ENCODE results near the gene EXOC6B. TPM values are rescaled to one million over a fixed set of nuclear protein-coding genes. Genes with fewer than 3 reads are reported as not detected.

Gene EXOC6B
- total RNA-seq, 1 experiment from 2014 or later = 34.3 TPM

DNA sequence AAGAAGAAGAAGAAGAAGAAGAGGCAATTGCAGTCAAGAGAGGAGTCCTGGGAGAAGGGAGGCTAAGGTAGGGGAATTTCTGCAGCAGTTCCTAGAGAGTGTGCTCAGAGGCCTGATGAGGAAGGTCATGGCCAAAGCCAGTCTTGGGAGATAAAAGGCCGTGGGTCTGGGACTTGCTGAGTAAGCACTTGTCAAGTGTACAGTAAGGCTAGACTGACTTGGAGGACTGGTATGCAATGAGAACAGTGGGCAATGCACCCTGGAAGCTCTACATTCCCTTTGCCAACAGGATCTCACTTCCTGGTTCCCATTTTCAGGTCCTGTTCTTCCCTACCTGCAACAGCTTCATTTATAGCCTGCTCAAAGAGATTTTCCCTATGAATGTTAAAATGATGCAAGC lies 649.6 kb downstream of the EXOC6B start:
- Histone ChIP-seq H3K4me2 (no peak overlapping the region), H3K9me2 (ENCODE audit: insufficient read depth) (no peaks in the 10 kb centered on the region), H2AFZ (no peak overlapping the region), H3K4me1 (replicated peaks; ENCODE audit: insufficient read depth) (no peaks in the 10 kb centered on the region), H3K27me3 (ENCODE audit: insufficient read depth, low read depth) (no peaks in the 10 kb centered on the region), H3F3A (ENCODE audit: insufficient read depth, low read depth) (no peaks in the 10 kb centered on the region), H3K4me3 (no peak overlapping the region), H3K36me3 (ENCODE audit: low read depth) (no peaks in the 10 kb centered on the region), H3K9me3 (ENCODE audit: insufficient read depth, low read depth) (no peaks in the 10 kb centered on the region), H4K20me1 (ENCODE audit: insufficient read depth) (no peaks in the 10 kb centered on the region), H3K27ac (no peak overlapping the region), H3K79me2 (ENCODE audit: low read depth) (no peaks in the 10 kb centered on the region)
- POLR2A ChIA-PET (ENCODE audit: unreplicated experiment) = no interaction called here
- CTCF ChIA-PET = no interaction called here
- BruUV-seq (replicated peaks) = no TSS peak
- TF ChIP-seq, protein P1, sequence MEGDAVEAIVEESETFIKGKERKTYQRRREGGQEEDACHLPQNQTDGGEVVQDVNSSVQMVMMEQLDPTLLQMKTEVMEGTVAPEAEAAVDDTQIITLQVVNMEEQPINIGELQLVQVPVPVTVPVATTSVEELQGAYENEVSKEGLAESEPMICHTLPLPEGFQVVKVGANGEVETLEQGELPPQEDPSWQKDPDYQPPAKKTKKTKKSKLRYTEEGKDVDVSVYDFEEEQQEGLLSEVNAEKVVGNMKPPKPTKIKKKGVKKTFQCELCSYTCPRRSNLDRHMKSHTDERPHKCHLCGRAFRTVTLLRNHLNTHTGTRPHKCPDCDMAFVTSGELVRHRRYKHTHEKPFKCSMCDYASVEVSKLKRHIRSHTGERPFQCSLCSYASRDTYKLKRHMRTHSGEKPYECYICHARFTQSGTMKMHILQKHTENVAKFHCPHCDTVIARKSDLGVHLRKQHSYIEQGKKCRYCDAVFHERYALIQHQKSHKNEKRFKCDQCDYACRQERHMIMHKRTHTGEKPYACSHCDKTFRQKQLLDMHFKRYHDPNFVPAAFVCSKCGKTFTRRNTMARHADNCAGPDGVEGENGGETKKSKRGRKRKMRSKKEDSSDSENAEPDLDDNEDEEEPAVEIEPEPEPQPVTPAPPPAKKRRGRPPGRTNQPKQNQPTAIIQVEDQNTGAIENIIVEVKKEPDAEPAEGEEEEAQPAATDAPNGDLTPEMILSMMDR (conservative IDR thresholded peaks at IDR 0.05) = no peak
- no peak for TF ChIP-seq EZH2 (IDR thresholded peaks at IDR 0.05; ENCODE audit: low read depth)
- intact Hi-C loops (cut with micrococcal nuclease; ENCODE audit: unreplicated experiment) = no loop called here
- DNase-seq = no peak

DNA sequence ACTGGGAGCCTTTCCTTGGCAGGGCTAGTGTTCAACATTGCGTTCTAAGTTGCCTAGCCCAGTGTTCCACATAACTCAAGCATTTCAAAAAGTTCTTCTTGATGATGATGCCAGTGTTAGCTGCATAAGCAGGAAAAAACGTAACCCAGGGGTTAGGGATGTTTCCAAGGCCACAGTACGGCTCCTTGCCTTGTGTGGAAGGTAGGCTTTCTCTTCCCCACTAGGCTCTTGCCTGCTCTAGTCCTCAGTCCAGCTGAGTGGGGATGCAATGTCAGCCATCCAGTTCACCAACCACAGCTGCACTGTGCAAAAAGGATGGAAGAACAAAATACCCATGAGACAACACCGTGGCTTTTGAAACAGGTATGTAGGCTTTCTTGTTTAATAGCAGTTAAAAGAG lies 650.2 kb downstream of the EXOC6B start:
- POLR2A ChIA-PET (ENCODE audit: unreplicated experiment) = no interaction called here
- H3K4me3 ChIP-seq = no peak overlapping the region
- intact Hi-C loops (cut with micrococcal nuclease; ENCODE audit: unreplicated experiment) = no loop called here
- H3K79me2 ChIP-seq (ENCODE audit: low read depth) = no peaks in the 10 kb centered on the region
- no peak overlapping the region for H3K27ac ChIP-seq
- H3K9me3 ChIP-seq (ENCODE audit: insufficient read depth, low read depth) = no peaks in the 10 kb centered on the region
- no peaks in the 10 kb centered on the region for H3K36me3 ChIP-seq (ENCODE audit: low read depth)
- H3K4me1 ChIP-seq (replicated peaks; ENCODE audit: insufficient read depth) = no peaks in the 10 kb centered on the region
- no peaks in the 10 kb centered on the region for H4K20me1 ChIP-seq (ENCODE audit: insufficient read depth)
- no peak overlapping the region for H3K4me2 ChIP-seq
- no peak for DNase-seq
- no peaks in the 10 kb centered on the region for H3F3A ChIP-seq (ENCODE audit: insufficient read depth, low read depth)
- H3K9me2 ChIP-seq (ENCODE audit: insufficient read depth) = no peaks in the 10 kb centered on the region
- TF ChIP-seq, protein P1 (conservative IDR thresholded peaks at IDR 0.05) = no peak
- no peak for TF ChIP-seq EZH2 (IDR thresholded peaks at IDR 0.05; ENCODE audit: low read depth)
- no peaks in the 10 kb centered on the region for H3K27me3 ChIP-seq (ENCODE audit: insufficient read depth, low read depth)
- CTCF ChIA-PET = no interaction called here
- BruUV-seq (replicated peaks) = no TSS peak
- no peak overlapping the region for H2AFZ ChIP-seq

DNA sequence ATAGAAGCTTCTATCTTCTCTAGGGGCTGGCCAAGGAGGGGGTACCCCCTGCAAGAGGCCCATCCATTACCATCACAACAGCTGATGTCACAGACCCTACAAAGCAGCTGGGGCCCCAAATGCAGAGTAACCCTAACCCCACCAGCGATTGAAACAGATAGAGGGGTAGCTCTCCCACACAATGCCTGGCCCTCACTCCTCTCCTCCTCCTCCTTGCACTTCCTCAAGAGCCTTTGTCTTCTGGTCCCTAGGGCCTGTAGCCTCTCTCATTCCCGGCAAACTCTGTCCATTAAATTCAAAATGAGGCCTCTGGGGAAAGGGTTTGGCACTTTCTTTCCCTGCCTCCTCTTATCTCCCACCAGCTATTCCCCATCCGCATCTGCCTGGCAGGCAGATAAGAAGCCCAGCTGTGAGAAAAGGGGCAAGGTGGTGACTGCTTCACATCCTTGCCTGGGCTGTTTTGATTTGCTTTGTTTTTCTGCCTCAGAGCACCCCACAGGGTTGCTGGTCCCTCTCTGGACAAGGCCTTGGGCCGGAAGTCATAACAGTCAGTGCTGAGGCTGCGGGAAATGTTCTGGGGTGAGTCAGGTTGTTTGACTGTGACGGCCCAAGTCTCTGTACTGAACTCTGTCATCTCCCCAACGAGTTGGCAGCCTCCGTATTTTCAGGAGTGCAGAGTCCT lies 652.1 kb downstream of the EXOC6B start:
- H3K27me3 ChIP-seq (ENCODE audit: insufficient read depth, low read depth) = no peaks in the 10 kb centered on the region
- H3K36me3 ChIP-seq (ENCODE audit: low read depth) = no peaks in the 10 kb centered on the region
- no peak overlapping the region for H3K4me3 ChIP-seq
- no TSS peak for BruUV-seq (replicated peaks)
- intact Hi-C loops (cut with micrococcal nuclease; ENCODE audit: unreplicated experiment) = no loop called here
- ChIA-PET POLR2A (ENCODE audit: unreplicated experiment) (interaction anchor here (0.6 kb wide), 1 partner anchor 252 kb away, joined by 3 read pairs; no protein-coding TSS in a partner anchor), CTCF (interaction anchor here (0.6 to 0.7 kb wide), 2 partner anchors 25 to 768 kb away, joined by 3 to 13 read pairs; no protein-coding TSS in a partner anchor)
- H2AFZ ChIP-seq = no peak overlapping the region
- H3K9me2 ChIP-seq (ENCODE audit: insufficient read depth) = no peaks in the 10 kb centered on the region
- H3K79me2 ChIP-seq (ENCODE audit: low read depth) = no peaks in the 10 kb centered on the region
- TF ChIP-seq EZH2 (IDR thresholded peaks at IDR 0.05; ENCODE audit: low read depth) = no peak
- TF ChIP-seq, protein P1 (conservative IDR thresholded peaks at IDR 0.05) = no peak
- no peaks in the 10 kb centered on the region for H3F3A ChIP-seq (ENCODE audit: insufficient read depth, low read depth)
- no peak overlapping the region for H3K4me2 ChIP-seq
- H4K20me1 ChIP-seq (ENCODE audit: insufficient read depth) = no peaks in the 10 kb centered on the region
- no peak overlapping the region for H3K27ac ChIP-seq
- no peaks in the 10 kb centered on the region for H3K9me3 ChIP-seq (ENCODE audit: insufficient read depth, low read depth)
- no peaks in the 10 kb centered on the region for H3K4me1 ChIP-seq (replicated peaks; ENCODE audit: insufficient read depth)
- no peak for DNase-seq
